Upper lobe of left lung (tissue), 4 donors: ENCODE results near the gene IL1RAPL2.

Experiments used
- CTCF ChIP-seq, 6 experiments: fragments of 450-650 bp in 4 of 6; fragments of 200-600 bp in 2 of 6; sonication (generic) in 2 of 6; IDR thresholded peaks; one replicate each; pipeline ENCODE4 v1.5.1; 2016 to 2019; ENCODE audit warnings: antibody characterized with exemption in 6 of 6
- POLR2AphosphoS5 ChIP-seq, 2 donors: sonication (generic); formaldehyde crosslinking; IDR thresholded peaks; one replicate each; pipeline ENCODE4 v1.5.1; 2017; ENCODE audit warnings: antibody characterized with exemption in 2 of 2

- TF ChIP-seq POLR2AphosphoS5 (IDR thresholded peaks at IDR 0.05) (no peak), CTCF (IDR thresholded peaks at IDR 0.05) (no peak)
Observed at GRCh38 chrX:105650577-105650976, 1084.6 kb downstream of the IL1RAPL2 start.
